Measurements from ENCODE around the gene NQO1.
"Not testable (repeated sequence)": the region's sequence is repeated elsewhere in the genome, so short reads cannot be mapped to it uniquely, and the experiment has no call there.

The NQO1 gene

DNA sequence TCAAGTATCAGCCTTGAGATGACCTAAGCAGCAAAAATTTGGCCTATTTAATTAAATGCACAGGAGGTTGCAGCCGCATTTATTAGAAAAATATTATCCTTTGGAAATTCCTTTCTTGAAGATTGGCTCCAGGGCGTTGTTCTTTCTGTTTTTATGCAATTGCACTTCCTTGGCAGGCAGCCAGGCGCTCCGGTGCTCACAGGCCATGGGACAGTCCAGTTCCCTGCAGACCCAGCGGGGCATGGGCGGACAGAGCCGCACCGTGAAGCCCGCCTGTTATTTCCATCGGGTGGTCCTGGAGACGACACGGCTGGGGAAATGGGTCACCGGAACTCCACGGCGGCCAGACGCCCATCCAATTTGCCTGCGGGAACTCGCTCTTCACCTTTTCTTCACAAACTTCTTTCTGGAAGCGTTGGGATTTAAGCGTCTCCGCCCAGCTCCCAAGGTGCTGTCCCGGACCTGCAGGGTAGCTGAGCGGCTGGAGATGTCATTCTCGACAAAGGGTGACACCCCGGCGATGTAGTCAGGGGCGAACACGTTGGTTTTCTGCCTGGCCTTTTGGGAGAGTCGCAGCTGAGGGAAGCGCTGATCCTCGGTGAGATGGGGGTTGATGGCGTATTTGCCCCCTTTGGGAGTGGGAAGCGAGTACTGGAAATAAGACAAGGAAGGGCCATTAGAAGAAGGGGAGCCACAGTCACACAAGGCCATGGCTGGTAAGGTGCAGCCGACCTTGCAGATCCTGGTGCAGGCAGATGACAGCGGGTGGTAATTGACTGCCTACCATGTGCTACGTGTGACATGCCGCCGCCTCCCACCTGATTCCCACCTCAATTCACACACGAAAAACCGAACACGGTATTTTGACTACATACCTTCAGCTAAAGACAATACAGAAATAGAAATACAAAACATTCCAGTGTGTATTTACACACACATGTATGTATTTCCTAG, 15.9 kb upstream of the NQO1 start:
- DNase-seq, result no peak

GRCh38 chr16:69741519-69741918, 15.2 kb upstream of the NQO1 start:
- no peak for DNase-seq

GRCh38 chr16:69732101-69732500, 5.7 kb upstream of the NQO1 start:
- DNase-seq, result no peak

DNA sequence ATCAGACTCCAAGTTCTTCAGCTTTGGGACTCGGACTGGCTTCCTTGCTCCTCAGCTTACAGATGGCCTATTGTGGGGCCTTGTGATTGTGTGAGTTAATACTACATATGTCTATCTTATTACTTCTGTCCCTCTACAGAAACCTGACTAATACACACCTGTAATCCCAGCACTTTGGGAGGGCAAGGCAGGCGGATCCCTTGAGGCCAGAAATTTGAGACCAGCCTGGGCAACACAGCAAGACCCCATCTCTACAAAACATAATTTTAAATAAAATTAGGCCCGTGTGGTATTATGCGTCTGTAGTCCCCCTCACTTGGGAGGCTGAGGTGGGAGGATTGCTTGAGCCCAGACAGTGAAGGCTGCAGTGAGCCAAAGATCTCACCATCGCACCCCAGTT, 4.9 kb upstream of the NQO1 start:
- DNase-seq, result not testable (repeated sequence)

GRCh38 chr16:69729030-69729429, 2.7 kb upstream of the NQO1 start:
- DNase-seq, result not testable (repeated sequence)

- no peak for DNase-seq
Observed at GRCh38 chr16:69727916-69728270, 1.5 kb upstream of the NQO1 start.

- DNase-seq, result no peak
Observed at GRCh38 chr16:69725480-69726312, 664 bp downstream of the NQO1 start.

- DNase-seq, result no peak
Observed at GRCh38 chr16:69724981-69725479, 1.3 kb downstream of the NQO1 start.

DNA sequence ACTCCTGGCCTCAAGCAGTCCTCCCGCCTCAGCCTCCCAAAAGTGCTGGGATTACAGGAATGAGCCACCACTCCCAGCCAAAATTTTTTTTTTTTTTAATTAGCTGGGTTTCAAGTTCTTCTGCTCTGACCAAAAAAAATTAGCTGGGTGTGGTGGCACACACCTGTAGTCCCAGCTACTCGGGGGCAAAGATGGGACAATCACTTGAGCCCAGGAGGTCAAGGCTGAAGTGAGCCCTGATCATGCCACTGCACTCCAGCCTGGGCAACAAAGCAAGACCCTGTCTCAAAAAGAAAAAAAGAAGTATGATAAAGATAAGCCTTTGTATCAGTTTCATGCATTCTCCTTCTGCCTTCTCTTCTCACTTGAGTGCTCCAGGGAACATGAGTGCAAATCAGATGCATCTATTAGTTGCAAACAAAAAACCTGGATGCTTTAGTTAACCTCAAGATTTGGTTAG, 1.9 kb downstream of the NQO1 start:
- DNase-seq, result no peak

GRCh38 chr16:69721441-69721957, 4.9 kb downstream of the NQO1 start:
- no peak for DNase-seq

GRCh38 chr16:69720822-69721430, 5.4 kb downstream of the NQO1 start:
- no peak for DNase-seq

DNA sequence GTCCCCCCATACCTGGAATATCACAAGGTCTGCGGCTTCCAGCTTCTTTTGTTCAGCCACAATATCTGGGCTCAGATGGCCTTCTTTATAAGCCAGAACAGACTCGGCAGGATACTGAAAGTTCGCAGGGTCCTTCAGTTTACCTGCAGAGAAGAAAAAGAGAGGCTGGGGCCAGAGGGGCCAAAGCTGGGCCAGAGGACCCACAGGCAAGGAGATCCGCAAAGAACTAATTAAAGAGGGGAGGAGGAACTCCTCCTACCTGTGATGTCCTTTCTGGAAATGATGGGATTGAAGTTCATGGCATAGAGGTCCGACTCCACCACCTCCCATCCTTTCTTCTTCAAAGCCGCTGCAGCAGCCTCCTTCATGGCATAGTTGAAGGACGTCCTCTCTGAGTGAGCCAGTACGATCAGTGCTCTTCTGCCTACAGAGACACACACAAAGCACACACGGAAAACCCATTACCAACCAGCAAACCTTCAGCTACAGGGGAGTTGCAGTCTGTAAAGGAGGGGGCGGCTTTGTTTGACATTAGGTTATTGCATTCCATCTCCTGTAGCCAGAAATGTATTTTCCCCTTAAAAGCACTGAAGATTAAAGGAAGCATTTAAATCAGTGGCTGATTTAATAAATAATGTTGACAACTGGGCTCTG, 8.1 kb downstream of the NQO1 start:
- DNase-seq, result no peak

DNA sequence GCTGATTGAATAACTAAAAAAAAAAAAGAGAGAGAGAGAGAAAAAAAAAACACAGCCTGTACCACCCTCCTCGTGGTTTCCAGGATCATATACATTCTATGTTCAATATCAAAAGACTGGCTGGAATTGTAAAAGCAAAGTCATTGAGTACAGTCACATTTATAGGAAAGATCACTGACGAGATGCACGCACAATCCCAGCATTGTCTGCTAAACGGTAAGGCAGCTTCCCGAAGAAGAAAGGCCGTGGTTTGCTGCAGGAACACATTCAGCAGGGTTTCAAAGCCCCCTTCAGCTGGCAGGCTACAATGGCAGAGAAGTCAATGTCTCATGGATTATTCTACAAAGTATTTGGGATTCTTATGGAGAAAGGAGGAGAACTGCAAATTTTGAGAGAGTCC, 9.3 kb downstream of the NQO1 start:
- no peak for DNase-seq

GRCh38 chr16:69712914-69713581, 13.3 kb downstream of the NQO1 start:
- no peak for DNase-seq

DNA sequence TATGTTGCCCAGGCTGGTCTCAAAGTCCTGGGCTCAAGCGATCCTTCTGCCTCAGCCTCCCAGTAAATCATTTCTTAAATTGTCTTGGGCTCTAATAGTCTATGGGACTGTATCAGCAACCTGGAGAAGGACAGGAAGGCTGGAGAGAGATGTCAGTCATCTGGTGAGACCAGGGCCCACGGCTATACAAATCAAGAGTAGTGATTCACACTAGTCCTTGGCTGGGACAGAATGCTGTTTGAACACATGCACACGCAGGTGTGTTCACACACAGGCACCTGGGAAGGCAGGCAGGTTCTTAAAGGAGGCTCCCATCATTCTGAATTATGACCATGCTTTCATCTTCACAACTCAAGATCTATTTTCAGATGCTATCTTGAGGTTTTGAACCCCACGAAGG, 14.1 kb downstream of the NQO1 start:
- no peak for DNase-seq

GRCh38 chr16:69711115-69711740, 15.1 kb downstream of the NQO1 start:
- no peak for DNase-seq

- DNase-seq, result no peak
Observed at GRCh38 chr16:69709456-69710084, 16.8 kb downstream of the NQO1 start.

DNA sequence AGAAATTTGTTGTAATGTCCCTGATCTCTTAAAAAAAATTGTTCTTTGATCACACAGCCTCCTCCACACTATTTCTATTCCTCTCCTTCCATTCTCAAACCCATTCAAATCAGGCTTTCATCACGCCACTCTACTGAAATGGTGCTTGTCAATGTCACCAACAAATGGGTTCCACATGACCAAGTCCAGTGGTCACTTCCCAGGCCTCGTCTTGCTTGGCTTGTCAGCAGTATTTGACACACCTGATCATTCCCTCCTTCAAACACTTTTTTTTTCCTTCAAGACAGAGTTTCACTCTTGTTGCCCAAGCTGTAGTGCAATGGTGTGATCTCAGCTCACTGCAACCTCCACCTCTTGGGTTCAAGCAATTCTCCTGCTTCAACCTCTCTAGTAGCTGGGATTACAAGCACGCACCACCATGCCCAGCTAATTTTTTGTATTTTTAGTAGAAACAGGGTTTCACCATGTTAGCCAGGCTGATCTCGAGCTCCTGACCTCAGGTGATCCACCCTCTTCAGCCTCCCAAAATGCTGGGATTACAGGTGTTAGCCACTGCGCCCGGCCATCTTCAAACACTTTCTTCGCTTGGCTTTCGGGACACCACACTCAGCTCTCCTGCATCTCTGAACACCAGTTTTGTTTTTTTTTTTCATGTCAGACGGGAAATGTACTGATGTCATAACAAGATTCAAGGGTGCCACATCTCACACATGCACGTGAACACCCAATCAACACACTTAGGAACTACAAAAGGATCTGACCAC, 18.3 kb downstream of the NQO1 start:
- DNase-seq, result no peak

DNA sequence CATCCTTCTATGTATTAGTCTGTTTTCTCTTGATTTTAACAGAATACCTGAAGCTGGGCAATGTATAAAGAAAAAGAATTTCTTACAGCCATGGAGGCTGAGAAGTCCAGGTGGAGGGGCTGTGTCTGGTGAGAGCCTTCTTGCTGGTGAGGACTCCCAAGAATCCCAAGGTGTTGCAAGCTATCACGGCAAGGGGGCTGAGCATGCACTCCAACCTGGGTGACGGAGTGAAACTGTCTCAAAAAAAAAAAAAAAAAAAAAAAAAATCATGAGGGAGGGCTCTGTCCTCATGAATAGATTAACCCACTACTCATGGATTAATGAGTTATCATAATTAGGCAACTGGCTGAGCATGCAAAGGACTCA, 19.4 kb downstream of the NQO1 start:
- no peak for DNase-seq

Measured in CD4-positive, alpha-beta T cell treated with Interleukin-6 for 4 hours (primary cell).